Mucosa of descending colon (tissue), 3 donors: ENCODE data around the gene SH3PXD2A. TPM values are rescaled to one million over a fixed set of nuclear protein-coding genes. Genes with fewer than 3 reads are reported as not detected.

ENCODE experiments used
- ATAC-seq: fragments of 200-7000 bp; cut with Tn5 transposase; one replicate; pipeline ENCODE4 v1.9.1; 2020; ENCODE audit warnings: mild to moderate bottlenecking, moderate library complexity
- DNase-seq, 3 donors: peaks; one replicate each; pipeline ENCODE4 v3.0.0-alpha.2; 2020
- H3K36me3 ChIP-seq: fragments of 200-600 bp; one replicate; pipeline ENCODE4 v1.8.0; 2021; ENCODE audit warnings: low read depth, mild to moderate bottlenecking
- H3K4me1 ChIP-seq: fragments of 200-600 bp; one replicate; pipeline ENCODE4 v1.8.0; 2021; ENCODE audit warnings: low read depth, mild to moderate bottlenecking
- H3K4me3 ChIP-seq: fragments of 200-600 bp; one replicate; pipeline ENCODE4 v1.8.0; 2021; ENCODE audit warnings: mild to moderate bottlenecking
- H3K9me3 ChIP-seq: fragments of 200-600 bp; one replicate; pipeline ENCODE4 v1.8.0; 2021; ENCODE audit warnings: mild to moderate bottlenecking
- intact Hi-C, 2 donors: fragments of 100-400 bp; cut with DNase I in 1 of 2; cut with micrococcal nuclease in 1 of 2; formaldehyde crosslinking; loops; one replicate each; pipeline versions ENCODE4 v1.11.0 to v1.11.1; 2022; cut with DNase I, micrococcal nuclease
- total RNA-seq, 3 donors: library from RNA; stranded (reverse); fragmentation: NEBNext Ultra II Directional in 2 of 3; extraction: Animal tissue kit (Norgen Biotek cat#: 25700) in 2 of 3; gene quantifications; one replicate each; pipeline versions ENCODE4 v1.2.1 to v1.2.4, GENCODE V29; 2021 to 2023
- TF ChIP-seq, protein P1 (sequence below): fragments of 200-600 bp; IDR thresholded peaks from one replicate; pipeline ENCODE4 v1.8.0; 2022; ENCODE audit warnings: antibody characterized with exemption, mild to moderate bottlenecking
- donor health status: DM: no; HTN: no; CAD: no; lungs with moderate emphysema.
- donor health status: DM: no; HTN: no; CAD: no.
- donor health status: DM: no; HTN: yes; CAD: no.

SH3PXD2A gene
- total RNA-seq, 3 donors from 2014 or later: 46.1 to 91.4 (median 60.6) TPM

DNA sequence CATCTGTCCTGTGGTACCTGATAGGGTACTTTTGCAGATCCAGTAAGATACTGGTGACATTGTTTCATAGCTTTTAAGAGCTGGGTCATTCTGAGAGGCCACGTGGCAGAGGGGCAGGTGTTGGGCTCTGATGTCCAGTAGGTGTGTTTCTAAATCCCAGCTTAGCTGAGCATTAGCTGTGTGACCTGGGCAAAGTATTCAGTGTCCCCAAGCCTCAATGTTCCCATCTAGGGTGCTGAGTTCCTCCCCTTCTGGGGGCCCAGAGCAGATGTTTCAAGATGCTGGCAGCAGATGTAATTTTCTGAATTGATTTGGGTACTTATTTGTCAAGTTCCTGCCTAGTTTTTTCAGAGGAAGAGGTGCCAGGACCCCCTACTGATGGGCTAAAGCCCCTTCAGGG lies 309.0 kb downstream of the SH3PXD2A start:
- no peak for DNase-seq
- Histone ChIP-seq H3K9me3 (no peaks in the 10 kb centered on the region), H3K4me3 (no peak overlapping the region), H3K36me3 (no peaks in the 10 kb centered on the region), H3K4me1 (peaks cover 26% of the 10 kb centered on the region)
- intact Hi-C loops: no loop called here
- TF ChIP-seq, protein P1, sequence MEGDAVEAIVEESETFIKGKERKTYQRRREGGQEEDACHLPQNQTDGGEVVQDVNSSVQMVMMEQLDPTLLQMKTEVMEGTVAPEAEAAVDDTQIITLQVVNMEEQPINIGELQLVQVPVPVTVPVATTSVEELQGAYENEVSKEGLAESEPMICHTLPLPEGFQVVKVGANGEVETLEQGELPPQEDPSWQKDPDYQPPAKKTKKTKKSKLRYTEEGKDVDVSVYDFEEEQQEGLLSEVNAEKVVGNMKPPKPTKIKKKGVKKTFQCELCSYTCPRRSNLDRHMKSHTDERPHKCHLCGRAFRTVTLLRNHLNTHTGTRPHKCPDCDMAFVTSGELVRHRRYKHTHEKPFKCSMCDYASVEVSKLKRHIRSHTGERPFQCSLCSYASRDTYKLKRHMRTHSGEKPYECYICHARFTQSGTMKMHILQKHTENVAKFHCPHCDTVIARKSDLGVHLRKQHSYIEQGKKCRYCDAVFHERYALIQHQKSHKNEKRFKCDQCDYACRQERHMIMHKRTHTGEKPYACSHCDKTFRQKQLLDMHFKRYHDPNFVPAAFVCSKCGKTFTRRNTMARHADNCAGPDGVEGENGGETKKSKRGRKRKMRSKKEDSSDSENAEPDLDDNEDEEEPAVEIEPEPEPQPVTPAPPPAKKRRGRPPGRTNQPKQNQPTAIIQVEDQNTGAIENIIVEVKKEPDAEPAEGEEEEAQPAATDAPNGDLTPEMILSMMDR: no peak
- ATAC-seq: no peak

GRCh38 chr10:103545771-103546281 lies 309.6 kb downstream of the SH3PXD2A start:
- Histone ChIP-seq H3K36me3 (no peaks in the 10 kb centered on the region), H3K4me3 (no peak overlapping the region), H3K4me1 (peaks cover 26% of the 10 kb centered on the region), H3K9me3 (no peaks in the 10 kb centered on the region)
- ATAC-seq (peak; percentile 55), DNase-seq (peak in 2 of 3 donors; percentile 53 to 71)
- intact Hi-C loops: no loop called here
- TF ChIP-seq, protein P1: no peak

DNA sequence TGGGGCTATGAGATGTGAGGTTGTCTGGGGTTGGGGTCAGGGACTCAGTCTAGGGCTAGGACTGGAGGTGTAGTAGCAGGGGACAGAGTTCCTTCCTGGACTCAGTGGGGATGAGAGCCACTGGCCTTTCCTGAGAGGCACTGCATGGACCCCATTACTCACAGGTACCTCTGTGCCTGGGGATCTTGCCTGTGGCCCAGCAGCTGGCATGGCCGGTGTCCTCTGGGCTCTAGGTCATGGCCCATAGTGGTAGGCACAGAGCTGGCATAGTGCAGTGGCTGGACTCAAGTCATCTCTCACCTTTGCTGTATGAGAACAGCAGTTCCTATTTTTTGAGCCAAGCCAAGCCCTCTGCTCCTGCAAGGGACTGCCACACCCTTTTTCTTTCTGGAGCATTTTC lies 310.0 kb downstream of the SH3PXD2A start:
- no peak overlapping the region for H3K4me3 ChIP-seq
- ATAC-seq (peak; percentile 16), DNase-seq (no peak)
- intact Hi-C loops: no loop called here
- H3K9me3 ChIP-seq: no peaks in the 10 kb centered on the region
- H3K36me3 ChIP-seq: no peaks in the 10 kb centered on the region
- TF ChIP-seq, protein P1: no peak
- H3K4me1 ChIP-seq: peaks cover 26% of the 10 kb centered on the region

DNA sequence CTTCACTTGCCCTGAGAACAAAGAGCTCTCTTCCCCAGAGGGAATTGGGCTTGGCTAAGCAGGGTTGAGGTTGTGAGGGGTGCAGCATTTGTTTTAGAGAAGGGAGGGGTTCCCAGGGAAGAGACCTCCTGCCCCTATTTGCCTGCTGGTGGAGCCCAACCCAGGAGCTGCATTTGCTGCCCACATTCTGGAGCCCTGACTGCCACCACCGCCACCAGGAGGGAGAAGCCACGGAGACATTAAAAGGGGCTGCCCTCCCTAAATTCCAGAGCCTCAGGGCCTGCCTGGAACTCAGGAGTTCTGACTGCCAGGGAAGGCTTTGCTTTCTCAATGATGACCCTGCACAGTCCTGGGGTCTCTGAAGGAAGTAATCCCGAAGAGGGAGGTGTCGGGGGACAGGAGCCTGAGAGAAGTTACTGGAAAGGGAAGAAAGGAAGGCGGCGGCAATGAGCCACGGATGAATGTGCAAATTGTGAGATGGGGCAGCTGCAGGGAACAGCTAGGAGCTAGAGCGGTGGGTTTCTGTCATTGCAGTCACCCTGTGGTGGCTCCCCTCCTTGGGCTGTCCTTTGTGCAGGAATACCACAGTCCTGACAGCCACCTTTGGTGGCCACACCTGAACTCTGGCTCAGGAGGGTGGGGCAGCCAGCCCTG lies 310.6 kb downstream of the SH3PXD2A start:
- Histone ChIP-seq H3K4me3 (no peak overlapping the region), H3K9me3 (no peaks in the 10 kb centered on the region), H3K36me3 (no peaks in the 10 kb centered on the region), H3K4me1 (peaks cover 24% of the 10 kb centered on the region)
- TF ChIP-seq, protein P1: no peak
- intact Hi-C loops: no loop called here
- ATAC-seq (no peak), DNase-seq (no peak)

Other genes with a start within 250 kb of the SH3PXD2A start
- gene STN1, start 62.6 kb upstream of the SH3PXD2A start, total RNA-seq: 10 to 100 TPM; 18.8 to 25.2 (median 20.7) TPM
- 10 to 100 TPM; 45.7 to 75.8 (median 46.7) TPM for gene SLK, start 111.6 kb upstream of the SH3PXD2A start, total RNA-seq
- gene COL17A1, start 230.3 kb upstream of the SH3PXD2A start, total RNA-seq: 100 to 1,000 TPM in 2 of 3 donors, 10 to 100 TPM in 1; 95.1 to 284 (median 119) TPM